ENCODE results near the gene ACHE.
"Not testable (repeated sequence)": the region's sequence is repeated elsewhere in the genome, so short reads cannot be mapped to it uniquely, and the experiment has no call there.

The ACHE gene

GRCh38 chr7:100865938-100866728 lies 29.6 kb downstream of the ACHE start:
- H3K27me3 ChIP-seq (ENCODE audit: control insufficient read depth, insufficient read depth, low read length) = no peaks in the 10 kb centered on the region
- peaks cover 8% of the 10 kb centered on the region for H3K4me1 ChIP-seq (ENCODE audit: control insufficient read depth, low read depth, low read length)
- peak overlapping the region; percentile 77 for H3K9ac ChIP-seq (ENCODE audit: low read length)
- peaks cover 13% of the 10 kb centered on the region for H3K36me3 ChIP-seq (ENCODE audit: control insufficient read depth, low read depth, low read length)
- peak overlapping the region; percentile 77 for H3K27ac ChIP-seq (ENCODE audit: low read length)
- H3K9me3 ChIP-seq (ENCODE audit: control insufficient read depth, low read depth, low read length) = no peaks in the 10 kb centered on the region
- no peak overlapping the region for H3K4me3 ChIP-seq (ENCODE audit: low read length)

- H3K4me3 ChIP-seq (ENCODE audit: low read length) = no peak overlapping the region
Measured at GRCh38 chr7:100865372-100865911, 30.2 kb downstream of the ACHE start.

GRCh38 chr7:100864263-100864845 lies 31.3 kb downstream of the ACHE start:
- peaks cover 8% of the 10 kb centered on the region for H3K4me1 ChIP-seq (ENCODE audit: control insufficient read depth, low read depth, low read length)
- no peak overlapping the region for H3K27ac ChIP-seq (ENCODE audit: low read length)
- peaks cover 6% of the 10 kb centered on the region for H3K36me3 ChIP-seq (ENCODE audit: control insufficient read depth, low read depth, low read length)
- no peaks in the 10 kb centered on the region for H3K27me3 ChIP-seq (ENCODE audit: control insufficient read depth, insufficient read depth, low read length)
- no peak overlapping the region for H3K4me3 ChIP-seq (ENCODE audit: low read length)
- no peak overlapping the region for H3K9ac ChIP-seq (ENCODE audit: low read length)
- H3K9me3 ChIP-seq (ENCODE audit: control insufficient read depth, low read depth, low read length) = no peaks in the 10 kb centered on the region

More at GRCh38 chr7:100865372-100865911, 30.2 kb downstream of the ACHE start:
- Histone ChIP-seq H3K27ac (ENCODE audit: low read length) (no peak overlapping the region), H3K4me1 (ENCODE audit: control insufficient read depth, low read depth, low read length) (peaks cover 8% of the 10 kb centered on the region), H3K9me3 (ENCODE audit: control insufficient read depth, low read depth, low read length) (no peaks in the 10 kb centered on the region), H3K27me3 (ENCODE audit: control insufficient read depth, insufficient read depth, low read length) (no peaks in the 10 kb centered on the region), H3K9ac (ENCODE audit: low read length) (no peak overlapping the region), H3K36me3 (ENCODE audit: control insufficient read depth, low read depth, low read length) (peaks cover 12% of the 10 kb centered on the region)

GRCh38 chr7:100863406-100863950 lies 32.2 kb downstream of the ACHE start:
- Histone ChIP-seq H3K4me3 (ENCODE audit: low read length) (no peak overlapping the region), H3K36me3 (ENCODE audit: control insufficient read depth, low read depth, low read length) (peaks cover 6% of the 10 kb centered on the region), H3K9me3 (ENCODE audit: control insufficient read depth, low read depth, low read length) (no peaks in the 10 kb centered on the region), H3K27ac (ENCODE audit: low read length) (no peak overlapping the region), H3K4me1 (ENCODE audit: control insufficient read depth, low read depth, low read length) (peaks cover 8% of the 10 kb centered on the region), H3K27me3 (ENCODE audit: control insufficient read depth, insufficient read depth, low read length) (no peaks in the 10 kb centered on the region), H3K9ac (ENCODE audit: low read length) (no peak overlapping the region)

GRCh38 chr7:100861616-100861985 lies 34.1 kb downstream of the ACHE start:
- H3K27ac ChIP-seq (ENCODE audit: low read length) = no peak overlapping the region
- no peak overlapping the region for H3K4me3 ChIP-seq (ENCODE audit: low read length)
- H3K27me3 ChIP-seq (ENCODE audit: control insufficient read depth, insufficient read depth, low read length) = no peaks in the 10 kb centered on the region
- no peaks in the 10 kb centered on the region for H3K9me3 ChIP-seq (ENCODE audit: control insufficient read depth, low read depth, low read length)
- peaks cover 2% of the 10 kb centered on the region for H3K4me1 ChIP-seq (ENCODE audit: control insufficient read depth, low read depth, low read length)
- peaks cover 6% of the 10 kb centered on the region for H3K36me3 ChIP-seq (ENCODE audit: control insufficient read depth, low read depth, low read length)
- no peak overlapping the region for H3K9ac ChIP-seq (ENCODE audit: low read length)

GRCh38 chr7:100860702-100861615 lies 34.7 kb downstream of the ACHE start:
- Histone ChIP-seq H3K4me1 (ENCODE audit: control insufficient read depth, low read depth, low read length) (no peaks in the 10 kb centered on the region), H3K36me3 (ENCODE audit: control insufficient read depth, low read depth, low read length) (peaks cover 6% of the 10 kb centered on the region), H3K27ac (ENCODE audit: low read length) (no peak overlapping the region), H3K9ac (ENCODE audit: low read length) (no peak overlapping the region), H3K27me3 (ENCODE audit: control insufficient read depth, insufficient read depth, low read length) (no peaks in the 10 kb centered on the region), H3K4me3 (ENCODE audit: low read length) (no peak overlapping the region), H3K9me3 (ENCODE audit: control insufficient read depth, low read depth, low read length) (no peaks in the 10 kb centered on the region)

- Histone ChIP-seq H3K9ac (ENCODE audit: low read length) (no peak overlapping the region), H3K36me3 (ENCODE audit: control insufficient read depth, low read depth, low read length) (peaks cover 6% of the 10 kb centered on the region), H3K27me3 (ENCODE audit: control insufficient read depth, insufficient read depth, low read length) (no peaks in the 10 kb centered on the region), H3K4me3 (ENCODE audit: low read length) (no peak overlapping the region), H3K9me3 (ENCODE audit: control insufficient read depth, low read depth, low read length) (no peaks in the 10 kb centered on the region), H3K4me1 (ENCODE audit: control insufficient read depth, low read depth, low read length) (no peaks in the 10 kb centered on the region), H3K27ac (ENCODE audit: low read length) (no peak overlapping the region)
Measured at GRCh38 chr7:100859856-100860255, 35.8 kb downstream of the ACHE start.

- Histone ChIP-seq H3K4me1 (ENCODE audit: control insufficient read depth, low read depth, low read length) (no peaks in the 10 kb centered on the region), H3K27ac (ENCODE audit: low read length) (no peak overlapping the region), H3K27me3 (ENCODE audit: control insufficient read depth, insufficient read depth, low read length) (no peaks in the 10 kb centered on the region), H3K4me3 (ENCODE audit: low read length) (no peak overlapping the region), H3K36me3 (ENCODE audit: control insufficient read depth, low read depth, low read length) (peaks cover 6% of the 10 kb centered on the region), H3K9ac (ENCODE audit: low read length) (no peak overlapping the region), H3K9me3 (ENCODE audit: control insufficient read depth, low read depth, low read length) (no peaks in the 10 kb centered on the region)
Measured at GRCh38 chr7:100856871-100857282, 38.8 kb downstream of the ACHE start.

GRCh38 chr7:100855515-100855914 lies 40.2 kb downstream of the ACHE start:
- Histone ChIP-seq H3K27ac (ENCODE audit: low read length) (no peak overlapping the region), H3K27me3 (ENCODE audit: control insufficient read depth, insufficient read depth, low read length) (no peaks in the 10 kb centered on the region), H3K9ac (ENCODE audit: low read length) (no peak overlapping the region), H3K36me3 (ENCODE audit: control insufficient read depth, low read depth, low read length) (peaks cover under 1% of the 10 kb centered on the region), H3K4me1 (ENCODE audit: control insufficient read depth, low read depth, low read length) (no peaks in the 10 kb centered on the region), H3K4me3 (ENCODE audit: low read length) (no peak overlapping the region), H3K9me3 (ENCODE audit: control insufficient read depth, low read depth, low read length) (no peaks in the 10 kb centered on the region)

- not testable (repeated sequence) for H3K27ac ChIP-seq (ENCODE audit: low read length); H3K9ac ChIP-seq (ENCODE audit: low read length); H3K4me3 ChIP-seq (ENCODE audit: low read length); H3K4me1 ChIP-seq (ENCODE audit: control insufficient read depth, low read depth, low read length); H3K36me3 ChIP-seq (ENCODE audit: control insufficient read depth, low read depth, low read length); H3K27me3 ChIP-seq (ENCODE audit: control insufficient read depth, insufficient read depth, low read length); H3K9me3 ChIP-seq (ENCODE audit: control insufficient read depth, low read depth, low read length)
Measured at GRCh38 chr7:100854899-100855298, 40.8 kb downstream of the ACHE start.
